ENCODE data around the gene FHOD1.

FHOD1 gene

DNA sequence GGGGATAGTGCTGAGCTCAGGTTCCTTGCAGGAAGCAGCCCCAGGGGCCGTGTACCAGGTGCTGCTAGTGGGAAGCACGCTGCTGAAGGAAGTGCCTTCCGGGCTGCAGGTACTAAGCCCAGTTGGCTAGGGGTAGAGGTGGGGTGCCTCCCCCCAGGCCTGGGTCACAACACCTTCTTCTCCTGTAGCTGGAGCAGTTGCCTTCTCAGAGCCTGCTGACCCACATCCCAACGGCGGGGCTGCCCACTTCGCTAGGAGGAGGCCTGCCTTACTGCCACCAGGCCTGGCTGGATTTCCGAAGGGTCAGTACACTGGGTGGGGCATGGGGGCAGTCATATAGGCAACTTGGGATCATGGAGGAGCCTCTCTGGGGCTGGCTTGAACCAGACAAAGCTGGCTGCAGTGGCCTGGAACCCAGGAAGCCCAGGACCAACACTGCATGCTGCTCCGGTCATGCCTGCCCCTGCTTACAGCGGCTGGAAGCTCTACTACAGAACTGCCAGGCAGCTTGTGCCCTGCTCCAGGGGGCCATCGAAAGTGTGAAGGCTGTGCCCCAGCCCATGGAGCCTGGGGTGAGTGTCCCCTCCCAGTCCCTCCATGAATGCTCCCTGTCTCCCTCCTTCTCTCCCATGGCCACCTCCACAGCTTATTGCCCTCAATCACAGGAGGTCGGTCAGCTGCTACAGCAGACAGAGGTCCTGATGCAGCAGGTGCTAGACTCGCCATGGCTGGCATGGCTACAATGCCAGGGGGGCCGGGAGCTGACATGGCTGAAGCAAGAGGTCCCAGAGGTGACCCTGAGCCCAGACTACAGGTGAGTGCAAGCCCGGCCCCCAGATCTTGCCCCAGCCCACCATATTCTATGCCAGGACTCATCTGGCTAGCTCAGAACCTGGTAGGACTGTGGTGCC lies 34.5 kb upstream of the FHOD1 start:
- DNase-seq (ENCODE audit: low read depth): no peak
- TF ChIP-seq, protein P1, sequence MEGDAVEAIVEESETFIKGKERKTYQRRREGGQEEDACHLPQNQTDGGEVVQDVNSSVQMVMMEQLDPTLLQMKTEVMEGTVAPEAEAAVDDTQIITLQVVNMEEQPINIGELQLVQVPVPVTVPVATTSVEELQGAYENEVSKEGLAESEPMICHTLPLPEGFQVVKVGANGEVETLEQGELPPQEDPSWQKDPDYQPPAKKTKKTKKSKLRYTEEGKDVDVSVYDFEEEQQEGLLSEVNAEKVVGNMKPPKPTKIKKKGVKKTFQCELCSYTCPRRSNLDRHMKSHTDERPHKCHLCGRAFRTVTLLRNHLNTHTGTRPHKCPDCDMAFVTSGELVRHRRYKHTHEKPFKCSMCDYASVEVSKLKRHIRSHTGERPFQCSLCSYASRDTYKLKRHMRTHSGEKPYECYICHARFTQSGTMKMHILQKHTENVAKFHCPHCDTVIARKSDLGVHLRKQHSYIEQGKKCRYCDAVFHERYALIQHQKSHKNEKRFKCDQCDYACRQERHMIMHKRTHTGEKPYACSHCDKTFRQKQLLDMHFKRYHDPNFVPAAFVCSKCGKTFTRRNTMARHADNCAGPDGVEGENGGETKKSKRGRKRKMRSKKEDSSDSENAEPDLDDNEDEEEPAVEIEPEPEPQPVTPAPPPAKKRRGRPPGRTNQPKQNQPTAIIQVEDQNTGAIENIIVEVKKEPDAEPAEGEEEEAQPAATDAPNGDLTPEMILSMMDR (IDR thresholded peaks at IDR 0.05; ENCODE audit: insufficient read depth, low read depth, low read length, missing control alignments): no peak
- H3K4me3 ChIP-seq (ENCODE audit: low read length): no peak overlapping the region

DNA sequence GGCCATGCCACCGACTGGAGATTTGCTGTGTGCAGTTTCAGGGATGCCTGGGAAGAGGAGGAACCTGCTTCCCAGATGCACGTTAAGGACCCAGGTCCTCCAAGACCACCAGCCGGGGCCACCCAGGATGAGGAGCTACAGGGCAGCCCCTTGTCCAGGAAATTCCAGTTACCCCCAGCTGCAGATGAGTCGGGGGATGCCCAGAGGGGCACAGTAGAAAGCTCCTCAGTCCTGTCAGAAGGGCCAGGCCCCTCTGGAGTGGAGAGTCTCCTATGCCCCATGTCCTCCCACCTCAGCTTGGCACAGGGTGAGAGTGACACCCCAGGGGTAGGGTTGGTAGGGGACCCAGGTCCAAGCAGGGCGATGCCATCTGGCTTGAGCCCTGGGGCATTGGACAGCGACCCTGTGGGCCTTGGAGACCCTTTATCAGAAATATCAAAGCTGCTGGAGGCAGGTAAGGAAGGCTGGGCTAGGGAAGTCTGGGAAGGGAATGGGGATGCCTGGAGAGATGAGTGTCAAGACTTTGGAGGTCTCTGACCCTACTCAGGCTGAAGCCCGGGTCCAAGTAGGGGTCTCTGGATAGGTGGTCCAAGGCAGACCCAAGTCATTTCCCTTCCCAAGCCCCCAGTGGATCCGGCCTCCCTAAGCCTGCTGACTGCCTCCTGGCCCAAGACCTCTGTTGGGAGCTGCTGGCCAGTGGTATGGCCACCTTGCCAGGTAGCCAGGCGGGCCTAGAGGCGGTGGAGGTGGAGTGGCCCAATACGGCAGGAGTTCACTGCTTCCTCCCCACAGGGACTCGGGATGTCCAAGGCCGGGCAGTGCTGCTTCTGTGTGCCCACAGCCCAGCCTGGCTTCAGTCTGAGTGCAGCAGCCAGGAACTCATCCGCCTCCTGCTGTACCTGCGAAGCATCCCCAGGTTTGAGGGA lies 33.1 kb upstream of the FHOD1 start:
- no peak for DNase-seq (ENCODE audit: low read depth)
- H3K4me3 ChIP-seq (ENCODE audit: low read length): peak overlapping the region; percentile 49
- TF ChIP-seq, protein P1 (IDR thresholded peaks at IDR 0.05; ENCODE audit: insufficient read depth, low read depth, low read length, missing control alignments): no peak

DNA sequence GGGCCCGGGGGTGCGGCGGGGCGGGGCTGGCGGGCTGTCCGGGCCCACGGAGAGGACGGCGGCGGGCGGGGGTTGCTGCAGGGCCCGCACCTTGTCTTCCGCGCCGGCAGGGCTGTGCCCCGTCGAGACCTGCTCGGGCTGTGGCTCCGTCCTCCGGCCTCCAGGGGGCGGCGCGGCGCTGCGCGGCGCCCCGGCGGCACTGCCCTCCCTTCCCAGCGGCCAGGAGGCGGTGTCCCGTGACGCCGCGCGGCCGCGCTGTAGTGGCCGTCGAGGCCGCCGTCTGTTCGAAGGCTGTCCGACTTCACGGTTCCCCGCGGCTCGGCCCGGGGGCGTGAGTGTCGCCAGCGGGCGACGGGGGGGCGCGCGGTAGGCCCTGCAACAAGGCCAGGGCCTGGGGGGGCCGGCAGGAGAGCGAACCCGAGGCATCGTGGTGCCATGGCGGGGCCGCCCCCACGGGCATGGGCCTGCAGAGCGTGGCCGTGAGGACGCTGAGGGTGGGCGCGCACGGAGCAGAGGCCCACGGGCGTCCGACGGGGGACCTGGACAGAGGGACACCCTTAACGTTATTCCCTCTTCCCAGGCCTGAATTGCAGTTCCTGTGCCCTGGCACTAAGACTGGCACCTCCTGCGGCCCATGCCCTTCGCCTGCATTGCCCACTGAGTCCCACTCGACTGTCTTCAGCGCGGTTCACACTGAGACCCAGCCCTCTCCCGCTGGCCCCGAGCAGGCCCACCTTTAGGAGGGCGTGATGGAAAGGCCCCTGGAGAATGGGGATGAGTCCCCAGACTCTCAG lies 32.2 kb upstream of the FHOD1 start, which contains the start of gene PLEKHG4:
PLEKHG4 (plus strand) TSS at position 237 of the 794 bp plus-strand sequence; CDS start at position 750, 513 bp downstream.
- TF ChIP-seq, protein P1 (IDR thresholded peaks at IDR 0.05; ENCODE audit: insufficient read depth, low read depth, low read length, missing control alignments): peak; percentile 42
- DNase-seq (ENCODE audit: low read depth): peak; percentile 78
- H3K4me3 ChIP-seq (ENCODE audit: low read length): peak within 1 kb of the TSS; percentile 78

DNA sequence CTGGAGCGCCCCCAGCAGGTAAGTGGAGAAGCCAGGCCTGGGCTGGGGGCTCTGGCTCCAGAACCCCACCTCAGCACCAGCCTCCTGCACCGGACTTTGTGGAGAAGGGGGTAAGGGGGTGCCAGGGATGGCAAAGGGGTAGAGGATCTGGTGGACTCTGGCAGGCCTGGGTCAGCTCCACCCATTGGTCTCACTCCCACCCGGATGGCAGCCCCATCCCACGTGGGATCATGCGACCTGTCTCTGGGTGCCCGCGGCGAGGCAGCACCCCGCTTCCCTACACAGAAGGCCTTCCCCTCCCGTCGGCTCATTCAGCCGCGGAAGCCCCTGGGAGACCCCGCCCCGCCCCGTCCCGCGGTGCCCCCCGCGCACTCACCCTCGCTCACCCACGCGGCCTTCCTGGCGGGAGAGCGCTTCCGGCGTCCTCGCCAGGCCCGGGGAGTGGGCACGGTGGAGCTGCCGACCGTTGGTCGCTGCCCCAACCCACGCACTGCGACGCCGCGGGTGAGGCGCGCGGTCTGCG lies 31.6 kb upstream of the FHOD1 start:
- TF ChIP-seq, protein P1 (IDR thresholded peaks at IDR 0.05; ENCODE audit: insufficient read depth, low read depth, low read length, missing control alignments): peak; percentile 56
- no peak for DNase-seq (ENCODE audit: low read depth)
- H3K4me3 ChIP-seq (ENCODE audit: low read length): peak overlapping the region; percentile 78

DNA sequence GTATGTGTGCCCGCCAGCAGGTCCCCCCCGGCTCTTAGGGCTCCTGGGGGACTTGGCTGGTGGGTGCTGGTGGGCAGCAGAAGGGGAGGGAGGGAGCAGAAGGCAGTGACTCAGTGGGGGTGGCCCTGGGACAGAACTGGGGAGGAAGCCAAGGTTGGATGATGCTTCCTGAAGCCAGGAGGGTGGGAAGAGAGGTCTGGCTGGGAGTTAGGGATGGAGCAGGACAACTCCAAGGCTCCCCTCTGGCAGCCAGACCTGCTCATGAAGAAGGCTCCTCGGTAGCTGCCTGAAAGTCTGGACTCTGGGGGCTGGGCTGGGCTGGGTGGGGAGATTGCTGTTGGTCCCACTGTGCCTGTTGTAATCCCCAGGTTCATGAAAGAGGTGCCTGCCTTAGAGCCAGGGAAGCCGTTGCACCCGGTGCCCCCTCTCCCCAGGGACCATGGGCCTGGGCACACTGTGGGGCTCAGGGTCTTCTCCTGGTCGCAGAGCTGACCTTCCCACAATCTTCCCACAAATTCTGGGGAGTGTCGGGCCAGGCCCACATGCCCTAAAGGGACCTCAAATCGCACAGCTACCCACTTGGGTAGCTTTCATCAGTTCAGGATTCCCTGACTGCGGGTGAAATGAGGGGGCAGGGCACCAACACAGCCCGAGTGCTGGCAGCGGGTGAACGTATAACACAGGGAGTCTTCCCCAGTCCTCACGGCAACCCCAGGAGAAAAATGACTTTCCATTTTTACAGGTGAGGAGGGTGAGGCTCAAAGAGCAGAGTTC lies 30.9 kb upstream of the FHOD1 start:
- DNase-seq (ENCODE audit: low read depth): peak; percentile 67
- peak overlapping the region; percentile 78 for H3K4me3 ChIP-seq (ENCODE audit: low read length)
- TF ChIP-seq, protein P1 (IDR thresholded peaks at IDR 0.05; ENCODE audit: insufficient read depth, low read depth, low read length, missing control alignments): no peak

Data from epithelial cell of esophagus (primary cell).